AG04449 (cell line): ENCODE measurements around the gene ARHGAP15.

ENCODE experiments used
- CTCF ChIA-PET: fragments of 350-600 bp; formaldehyde crosslinking; extraction: SDS; loops from one replicate; lab custom pipeline; 2021; ENCODE audit warnings: antibody characterized with exemption; lab: Yijun Ruan, JAX
- POLR2A ChIA-PET: fragments of 400-600, 350-600 bp; formaldehyde crosslinking; extraction: SDS; loops from one replicate; lab custom pipeline; 2020; ENCODE audit warnings: antibody characterized with exemption, inconsistent platforms; lab: Yijun Ruan, JAX
- DNase-seq: peaks from one replicate; pipeline ENCODE4 v3.0.0-alpha.2; 2010; ENCODE audit warnings: low read depth, low spot score
- H3K4me3 ChIP-seq: 2 replicates; pipeline ENCODE4 v1.5.1; 2011; ENCODE audit warnings: low read depth, mild to moderate bottlenecking, control low read depth, low read length
- CTCF ChIP-seq: IDR thresholded peaks from one replicate; pipeline ENCODE4 v1.5.1; 2011; ENCODE audit warnings: mild to moderate bottlenecking, moderate library complexity, low read length, control low read depth, inconsistent platforms; ENCODE audit not compliant: insufficient read depth; ENCODE audit errors: missing control alignments

ARHGAP15 gene

DNA sequence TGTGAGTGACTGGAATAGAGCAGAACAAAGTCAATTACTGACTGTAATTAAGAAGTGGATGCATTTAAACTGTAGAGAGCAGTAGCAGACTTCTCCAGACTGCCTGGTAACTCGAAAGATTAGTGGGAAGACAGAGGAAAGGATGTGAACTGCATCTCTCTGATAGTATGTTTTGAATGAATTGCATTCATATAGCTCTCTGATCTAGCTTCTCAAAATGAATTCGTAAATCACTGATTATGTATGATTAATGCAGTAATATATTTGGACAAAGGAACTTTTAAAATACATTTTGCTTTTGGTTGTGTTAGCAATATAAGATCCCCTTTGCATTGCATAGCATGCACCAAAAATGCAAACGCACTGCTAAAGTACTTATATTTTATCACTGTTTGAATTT is 304.0 kb downstream of the ARHGAP15 start:
- peak; percentile 1 for TF ChIP-seq CTCF
- DNase-seq, result no peak
- CTCF ChIA-PET, result no interaction called here
- H3K4me3 ChIP-seq, result no peak overlapping the region
- POLR2A ChIA-PET, result no interaction called here

- POLR2A ChIA-PET, result no interaction called here
- CTCF ChIA-PET, result no interaction called here
- no peak for TF ChIP-seq CTCF
- DNase-seq, result no peak
- no peak overlapping the region for H3K4me3 ChIP-seq
Observed at GRCh38 chr2:143433840-143434239, 304.6 kb downstream of the ARHGAP15 start.

- TF ChIP-seq CTCF, result no peak
- no peak overlapping the region for H3K4me3 ChIP-seq
- CTCF ChIA-PET, result no interaction called here
- DNase-seq, result no peak
- POLR2A ChIA-PET, result no interaction called here
Observed at GRCh38 chr2:143434445-143434844, 305.2 kb downstream of the ARHGAP15 start.

DNA sequence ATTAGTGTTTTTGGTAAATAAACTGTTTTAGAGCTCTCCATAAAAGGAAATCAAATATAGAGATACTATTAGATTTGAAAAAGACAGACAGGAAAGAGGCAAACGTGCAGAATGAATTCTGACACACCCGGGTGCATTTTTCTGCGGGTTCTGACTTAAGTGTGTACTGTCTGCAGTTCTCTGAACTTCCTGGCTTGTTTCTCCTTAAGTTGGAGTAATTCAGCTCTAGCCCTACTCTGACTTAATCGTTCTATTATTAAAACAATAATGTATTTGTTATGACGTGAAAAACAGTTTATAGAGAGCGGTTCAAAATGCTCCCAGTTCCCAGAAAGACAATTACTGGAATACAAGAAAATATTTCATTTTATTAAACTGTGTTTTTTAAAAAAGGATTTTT is 305.9 kb downstream of the ARHGAP15 start:
- ChIA-PET CTCF (no interaction called here), POLR2A (no interaction called here)
- no peak for TF ChIP-seq CTCF
- no peak for DNase-seq
- no peak overlapping the region for H3K4me3 ChIP-seq

DNA sequence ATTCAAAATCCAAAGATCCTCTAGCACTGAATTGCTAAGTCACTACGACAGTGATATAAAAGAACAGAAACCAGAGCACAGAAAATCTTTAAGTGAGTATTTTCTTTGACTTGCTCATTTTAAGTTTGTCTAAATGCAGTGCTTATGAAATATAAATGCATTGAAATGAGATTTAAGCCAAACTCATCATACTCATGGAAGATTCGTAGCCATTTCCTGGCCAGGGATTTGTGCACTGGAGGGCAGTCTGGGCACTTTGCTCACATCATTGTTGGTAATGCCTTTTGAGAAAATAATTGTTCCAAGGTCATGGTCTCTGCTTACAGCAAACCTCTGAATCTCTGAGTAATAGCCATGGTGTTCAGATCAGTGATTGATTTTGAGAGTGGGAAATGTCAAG is 307.7 kb downstream of the ARHGAP15 start:
- POLR2A ChIA-PET, result no interaction called here

GRCh38 chr2:143440411-143441012 is 311.3 kb downstream of the ARHGAP15 start:
- POLR2A ChIA-PET, result no interaction called here
- DNase-seq, result no peak
- no peak overlapping the region for H3K4me3 ChIP-seq
- CTCF ChIA-PET, result no interaction called here
- no peak for TF ChIP-seq CTCF

More for the DNA sequence above, 307.7 kb downstream of the ARHGAP15 start:
- H3K4me3 ChIP-seq, result no peak overlapping the region
- no peak for DNase-seq
- no peak for TF ChIP-seq CTCF
- CTCF ChIA-PET, result no interaction called here
